ENCODE results near the gene SMARCE1.

DNA sequence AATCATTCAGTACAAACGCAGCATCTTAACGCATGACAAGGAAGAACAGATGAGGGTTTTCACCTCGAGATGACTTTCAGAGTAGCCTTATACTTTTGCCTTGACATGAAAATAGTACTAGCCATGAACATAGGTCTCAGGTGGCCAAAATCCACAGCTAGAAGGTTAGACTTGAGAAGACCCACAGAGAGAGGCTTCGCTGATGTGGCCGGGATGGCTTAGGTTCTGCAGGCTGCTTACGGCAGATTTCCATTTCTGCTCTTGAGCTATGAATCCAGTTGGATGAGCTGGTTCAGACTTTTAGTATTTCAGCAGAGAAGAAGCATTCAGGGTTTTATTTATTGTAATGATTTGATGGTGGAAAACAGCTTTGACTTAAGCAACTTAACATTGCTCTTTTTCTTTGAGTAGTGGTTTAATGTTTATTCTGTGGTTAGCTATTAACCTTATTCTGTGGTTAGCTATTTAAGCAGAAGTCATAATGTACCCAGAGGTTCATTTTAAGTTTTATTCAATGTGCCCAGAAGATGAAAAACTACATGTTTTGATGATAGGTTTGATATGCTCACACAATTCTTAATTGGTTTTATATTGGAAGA lies 48.4 kb upstream of the SMARCE1 start:
- TF ChIP-seq, protein P1, sequence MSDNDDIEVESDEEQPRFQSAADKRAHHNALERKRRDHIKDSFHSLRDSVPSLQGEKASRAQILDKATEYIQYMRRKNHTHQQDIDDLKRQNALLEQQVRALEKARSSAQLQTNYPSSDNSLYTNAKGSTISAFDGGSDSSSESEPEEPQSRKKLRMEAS (IDR thresholded peaks at IDR 0.05), result no peak
- TF ChIP-seq, protein P2, sequence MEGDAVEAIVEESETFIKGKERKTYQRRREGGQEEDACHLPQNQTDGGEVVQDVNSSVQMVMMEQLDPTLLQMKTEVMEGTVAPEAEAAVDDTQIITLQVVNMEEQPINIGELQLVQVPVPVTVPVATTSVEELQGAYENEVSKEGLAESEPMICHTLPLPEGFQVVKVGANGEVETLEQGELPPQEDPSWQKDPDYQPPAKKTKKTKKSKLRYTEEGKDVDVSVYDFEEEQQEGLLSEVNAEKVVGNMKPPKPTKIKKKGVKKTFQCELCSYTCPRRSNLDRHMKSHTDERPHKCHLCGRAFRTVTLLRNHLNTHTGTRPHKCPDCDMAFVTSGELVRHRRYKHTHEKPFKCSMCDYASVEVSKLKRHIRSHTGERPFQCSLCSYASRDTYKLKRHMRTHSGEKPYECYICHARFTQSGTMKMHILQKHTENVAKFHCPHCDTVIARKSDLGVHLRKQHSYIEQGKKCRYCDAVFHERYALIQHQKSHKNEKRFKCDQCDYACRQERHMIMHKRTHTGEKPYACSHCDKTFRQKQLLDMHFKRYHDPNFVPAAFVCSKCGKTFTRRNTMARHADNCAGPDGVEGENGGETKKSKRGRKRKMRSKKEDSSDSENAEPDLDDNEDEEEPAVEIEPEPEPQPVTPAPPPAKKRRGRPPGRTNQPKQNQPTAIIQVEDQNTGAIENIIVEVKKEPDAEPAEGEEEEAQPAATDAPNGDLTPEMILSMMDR (IDR thresholded peaks at IDR 0.05), result no peak
- TF ChIP-seq CHD4 (IDR thresholded peaks at IDR 0.05; ENCODE audit: borderline replicate concordance) (no peak), RAD21 (conservative IDR thresholded peaks at IDR 0.05 in 1 of 2, IDR thresholded peaks at IDR 0.05 in 1 of 2) (no peak), RFX5 (IDR thresholded peaks at IDR 0.05) (no peak), ZC3H11A (IDR thresholded peaks at IDR 0.05) (no peak)
